ENCODE results near the gene ATP13A3. TPM values are rescaled to one million over a fixed set of nuclear protein-coding genes. Genes with fewer than 3 reads are reported as not detected.

ATP13A3 gene
- total RNA-seq, 4 donors from 2014 or later: 84.6 to 106 (median 101) TPM

GRCh38 chr3:194396539-194396858 is 90.3 kb downstream of the ATP13A3 start:
- DNase-seq (ENCODE audit: low spot score in 2 of 2): no peak
- peak overlapping the region in 2 of 4 donors; percentile 23 to 34 for H3K27ac ChIP-seq
- peaks cover 0 to 18% of the 10 kb centered on the region in 2 donors for H3K27me3 ChIP-seq
- no peaks in the 10 kb centered on the region for H3K9me3 ChIP-seq
- H3K4me1 ChIP-seq: peaks cover 0 to 35% (median 21%) of the 10 kb centered on the region in 4 donors
- no peaks in the 10 kb centered on the region for H3K36me3 ChIP-seq
- WGBS, 2 donors: 15 to 16% methylated on average over 7 to 13 of the region's 13 CpGs
- H3K4me3 ChIP-seq: peak overlapping the region in 2 of 4 donors; percentile 33 to 40
- TF ChIP-seq POLR2A (IDR thresholded peaks at IDR 0.05): no peak
- TF ChIP-seq CTCF (IDR thresholded peaks at IDR 0.05): no peak
- TF ChIP-seq EP300 (IDR thresholded peaks at IDR 0.05): no peak

- 28 to 33% methylated on average over 23 to 26 of the region's 26 CpGs for WGBS, 2 donors
- TF ChIP-seq POLR2A (IDR thresholded peaks at IDR 0.05) (no peak), CTCF (IDR thresholded peaks at IDR 0.05) (no peak), EP300 (IDR thresholded peaks at IDR 0.05) (no peak)
- peaks cover 0 to 18% of the 10 kb centered on the region in 2 donors for H3K27me3 ChIP-seq
- peaks cover 0 to 4% (median 2%) of the 10 kb centered on the region in 4 donors for H3K9me3 ChIP-seq
- peaks cover 0 to 35% (median 21%) of the 10 kb centered on the region in 4 donors for H3K4me1 ChIP-seq
- H3K4me3 ChIP-seq: peak overlapping the region in 2 of 4 donors; percentile 33 to 40
- no peaks in the 10 kb centered on the region for H3K36me3 ChIP-seq
- H3K27ac ChIP-seq: peak overlapping the region in 1 of 4 donors; percentile 34
- DNase-seq (ENCODE audit: low spot score in 2 of 2): peak in 1 of 2 donors; percentile 47
Measured at GRCh38 chr3:194395778-194396538, 90.8 kb downstream of the ATP13A3 start.

GRCh38 chr3:194395212-194395611 is 91.6 kb downstream of the ATP13A3 start:
- 54 to 68% methylated on average over 5 of the region's 5 CpGs for WGBS, 2 donors
- Histone ChIP-seq H3K4me3 (no peak overlapping the region), H3K9me3 (peaks cover 0 to 9% (median 4%) of the 10 kb centered on the region in 4 donors), H3K36me3 (no peaks in the 10 kb centered on the region), H3K4me1 (peaks cover 0 to 35% (median 21%) of the 10 kb centered on the region in 4 donors), H3K27ac (no peak overlapping the region), H3K27me3 (peaks cover 0 to 18% of the 10 kb centered on the region in 2 donors)
- no peak for DNase-seq (ENCODE audit: low spot score in 2 of 2)
- TF ChIP-seq CTCF (IDR thresholded peaks at IDR 0.05): no peak
- no peak for TF ChIP-seq EP300 (IDR thresholded peaks at IDR 0.05)
- no peak for TF ChIP-seq POLR2A (IDR thresholded peaks at IDR 0.05)

- Histone ChIP-seq H3K9me3 (peaks cover 0 to 9% (median 4%) of the 10 kb centered on the region in 4 donors), H3K27me3 (peaks cover 0 to 9% of the 10 kb centered on the region in 2 donors), H3K27ac (no peak overlapping the region), H3K4me3 (no peak overlapping the region), H3K36me3 (no peaks in the 10 kb centered on the region), H3K4me1 (peaks cover 0 to 24% (median 12%) of the 10 kb centered on the region in 4 donors)
- DNase-seq (ENCODE audit: low spot score in 2 of 2): no peak
- TF ChIP-seq EP300 (IDR thresholded peaks at IDR 0.05): no peak
- TF ChIP-seq CTCF (IDR thresholded peaks at IDR 0.05): no peak
- TF ChIP-seq POLR2A (IDR thresholded peaks at IDR 0.05): no peak
- WGBS, 2 donors: 86 to 93% methylated on average over 7 of the region's 7 CpGs
Measured at GRCh38 chr3:194392576-194392975, 94.2 kb downstream of the ATP13A3 start.

GRCh38 chr3:194390835-194391234 is 96.0 kb downstream of the ATP13A3 start:
- DNase-seq (ENCODE audit: low spot score in 2 of 2): no peak
- no peaks in the 10 kb centered on the region for H3K36me3 ChIP-seq
- no peak overlapping the region for H3K27ac ChIP-seq
- peaks cover 0 to 6% (median 0%) of the 10 kb centered on the region in 4 donors for H3K4me1 ChIP-seq
- no peaks in the 10 kb centered on the region for H3K27me3 ChIP-seq
- TF ChIP-seq POLR2A (IDR thresholded peaks at IDR 0.05) (no peak), EP300 (IDR thresholded peaks at IDR 0.05) (no peak), CTCF (IDR thresholded peaks at IDR 0.05) (no peak)
- H3K4me3 ChIP-seq: no peak overlapping the region
- peaks cover 0 to 9% (median 4%) of the 10 kb centered on the region in 4 donors for H3K9me3 ChIP-seq
